Measurements from ENCODE around the gene RPL22L1.
"Not testable (repeated sequence)": the region's sequence is repeated elsewhere in the genome, so short reads cannot be mapped to it uniquely, and the experiment has no call there.

The RPL22L1 gene

GRCh38 chr3:170903123-170903522 lies 33.1 kb upstream of the RPL22L1 start:
- no peak for DNase-seq (ENCODE audit: insufficient read length)
- TF ChIP-seq POLR2A (IDR thresholded peaks at IDR 0.05; ENCODE audit: low read depth, low read length): no peak
- no peak for TF ChIP-seq POLR2AphosphoS5 (IDR thresholded peaks at IDR 0.05; ENCODE audit: low read depth, low read length)
- no peak for TF ChIP-seq TAF1 (IDR thresholded peaks at IDR 0.05; ENCODE audit: borderline replicate concordance, low read depth, low read length)

GRCh38 chr3:170899455-170899854 lies 29.5 kb upstream of the RPL22L1 start:
- FAIRE-seq (no peak), DNase-seq (ENCODE audit: insufficient read length) (no peak)
- no peak for TF ChIP-seq POLR2A (IDR thresholded peaks at IDR 0.05; ENCODE audit: low read depth, low read length)
- no peak for TF ChIP-seq TAF1 (IDR thresholded peaks at IDR 0.05; ENCODE audit: borderline replicate concordance, low read depth, low read length)
- TF ChIP-seq POLR2AphosphoS5 (IDR thresholded peaks at IDR 0.05; ENCODE audit: low read depth, low read length): no peak

More at GRCh38 chr3:170903123-170903522, 33.1 kb upstream of the RPL22L1 start:
- no peak for FAIRE-seq

GRCh38 chr3:170897978-170898377 lies 28.0 kb upstream of the RPL22L1 start:
- TF ChIP-seq POLR2AphosphoS5 (IDR thresholded peaks at IDR 0.05; ENCODE audit: low read depth, low read length) (no peak), POLR2A (IDR thresholded peaks at IDR 0.05; ENCODE audit: low read depth, low read length) (no peak), TAF1 (IDR thresholded peaks at IDR 0.05; ENCODE audit: borderline replicate concordance, low read depth, low read length) (no peak)
- FAIRE-seq (no peak), DNase-seq (ENCODE audit: insufficient read length) (no peak)

- not testable (repeated sequence) for FAIRE-seq; DNase-seq (ENCODE audit: insufficient read length)
These were observed 27.2 kb upstream of the RPL22L1 start for GRCh38 chr3:170897199-170897598.

GRCh38 chr3:170896781-170897180 lies 26.8 kb upstream of the RPL22L1 start:
- FAIRE-seq: no peak
- no peak for DNase-seq (ENCODE audit: insufficient read length)
- TF ChIP-seq POLR2AphosphoS5 (IDR thresholded peaks at IDR 0.05; ENCODE audit: low read depth, low read length): no peak

DNA sequence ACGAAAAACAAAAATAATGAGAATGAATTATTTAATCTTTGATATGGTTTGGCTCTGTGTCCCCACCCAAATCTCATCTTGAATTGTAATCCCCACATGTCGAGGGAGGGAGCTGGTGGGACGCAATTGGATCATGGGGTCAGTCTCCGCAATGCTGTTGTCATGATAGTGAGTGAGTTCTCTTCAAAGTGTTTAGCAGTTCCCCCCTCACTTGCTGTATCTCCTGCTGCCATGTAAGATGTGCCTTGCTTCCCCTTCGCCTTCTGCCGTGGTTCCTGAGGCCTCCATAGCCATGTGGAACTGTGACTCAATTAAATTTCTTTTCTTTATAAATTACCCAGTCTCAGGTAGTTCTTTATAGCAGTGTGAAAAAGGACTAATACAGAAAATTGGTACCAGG lies 26.3 kb upstream of the RPL22L1 start:
- not testable (repeated sequence) for FAIRE-seq; DNase-seq (ENCODE audit: insufficient read length)

DNA sequence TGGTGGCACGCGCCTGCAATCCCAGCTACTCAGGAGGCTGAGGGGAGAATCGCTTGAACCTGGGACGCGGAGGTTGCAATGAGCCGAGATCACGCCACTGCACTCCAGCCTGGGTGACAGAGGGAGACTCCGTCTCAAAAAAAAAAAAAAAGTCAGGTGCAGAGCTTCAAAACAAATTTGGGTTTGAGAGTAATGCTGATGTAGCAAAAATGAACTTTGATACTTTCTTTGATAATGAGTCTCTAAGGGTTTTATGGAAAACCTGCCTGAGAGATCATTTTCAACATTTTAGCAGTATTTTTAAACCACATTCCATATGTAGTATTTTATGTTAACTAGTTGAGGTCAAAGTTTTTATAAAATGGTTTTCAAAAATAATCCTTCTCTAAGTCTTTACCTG lies 23.9 kb upstream of the RPL22L1 start:
- TF ChIP-seq POLR2A (IDR thresholded peaks at IDR 0.05; ENCODE audit: low read depth, low read length) (no peak), TAF1 (IDR thresholded peaks at IDR 0.05; ENCODE audit: borderline replicate concordance, low read depth, low read length) (no peak), POLR2AphosphoS5 (IDR thresholded peaks at IDR 0.05; ENCODE audit: low read depth, low read length) (no peak)
- FAIRE-seq: no peak
- no peak for DNase-seq (ENCODE audit: insufficient read length)

DNA sequence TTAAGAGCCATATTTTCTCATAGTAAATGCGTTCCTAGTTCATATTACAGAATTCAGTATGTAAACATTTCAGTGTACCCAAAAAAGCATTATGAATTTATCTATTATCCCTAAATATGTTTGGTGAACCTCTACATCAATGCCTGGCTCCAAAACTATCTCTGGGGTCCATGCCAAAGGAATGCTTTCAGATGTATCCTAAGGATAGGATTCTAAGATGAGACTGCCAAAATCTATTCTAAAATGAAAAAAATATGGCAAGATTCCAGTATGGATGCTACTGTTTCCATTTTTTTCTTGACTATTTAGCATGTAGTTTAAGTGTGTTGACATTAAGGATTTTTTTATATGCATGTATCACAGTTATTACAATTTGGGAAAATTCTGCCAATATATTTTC lies 19.6 kb upstream of the RPL22L1 start:
- TF ChIP-seq TAF1 (IDR thresholded peaks at IDR 0.05; ENCODE audit: borderline replicate concordance, low read depth, low read length) (no peak), POLR2AphosphoS5 (IDR thresholded peaks at IDR 0.05; ENCODE audit: low read depth, low read length) (no peak), POLR2A (IDR thresholded peaks at IDR 0.05; ENCODE audit: low read depth, low read length) (no peak)
- FAIRE-seq: no peak
- DNase-seq (ENCODE audit: insufficient read length): no peak

- DNase-seq (ENCODE audit: insufficient read length) (no peak), FAIRE-seq (no peak)
- no peak for TF ChIP-seq POLR2AphosphoS5 (IDR thresholded peaks at IDR 0.05; ENCODE audit: low read depth, low read length)
- no peak for TF ChIP-seq TAF1 (IDR thresholded peaks at IDR 0.05; ENCODE audit: borderline replicate concordance, low read depth, low read length)
- no peak for TF ChIP-seq POLR2A (IDR thresholded peaks at IDR 0.05; ENCODE audit: low read depth, low read length)
These were observed 19.1 kb upstream of the RPL22L1 start for GRCh38 chr3:170889132-170889531.

GRCh38 chr3:170884109-170884930 lies 14.3 kb upstream of the RPL22L1 start:
- DNase-seq (ENCODE audit: insufficient read length): not testable (repeated sequence)

DNA sequence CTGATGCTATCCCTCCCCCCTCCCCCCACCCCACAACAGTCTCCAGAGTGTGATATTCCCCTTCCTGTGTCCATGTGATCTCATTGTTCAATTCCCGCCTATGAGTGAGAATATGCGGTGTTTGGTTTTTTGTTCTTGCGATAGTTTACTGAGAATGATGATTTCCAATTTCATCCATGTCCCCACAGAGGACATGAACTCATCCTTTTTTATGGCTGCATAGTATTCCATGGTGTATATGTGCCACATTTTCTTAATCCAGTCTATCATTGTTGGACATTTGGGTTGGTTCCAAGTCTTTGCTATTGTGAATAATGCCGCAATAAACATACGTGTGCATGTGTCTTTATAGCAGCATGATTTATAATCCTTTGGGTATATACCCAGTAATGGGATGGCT lies 8.7 kb upstream of the RPL22L1 start:
- not testable (repeated sequence) for FAIRE-seq; DNase-seq (ENCODE audit: insufficient read length)

More at GRCh38 chr3:170884109-170884930, 14.3 kb upstream of the RPL22L1 start:
- not testable (repeated sequence) for FAIRE-seq

GRCh38 chr3:170877311-170877710 lies 7.3 kb upstream of the RPL22L1 start:
- DNase-seq (ENCODE audit: insufficient read length); FAIRE-seq: not testable (repeated sequence)

DNA sequence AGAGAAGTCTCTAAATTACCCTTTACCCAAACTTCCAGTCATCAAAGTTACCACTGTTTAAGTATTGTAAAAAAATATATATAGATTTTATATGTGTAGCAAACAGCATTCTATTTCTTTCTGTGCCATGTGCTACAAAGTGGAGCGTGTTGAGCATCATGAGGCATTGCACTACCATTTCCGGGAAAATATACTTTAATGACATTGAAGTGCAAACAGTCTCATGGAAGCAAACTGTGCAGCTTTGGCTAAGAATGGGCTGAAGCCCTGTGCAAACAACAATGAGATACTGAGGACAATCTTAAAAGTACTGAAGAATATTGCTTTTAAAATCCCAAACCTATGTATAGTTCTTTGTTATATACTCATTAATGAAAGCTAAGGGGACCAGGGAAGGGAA lies 6.5 kb upstream of the RPL22L1 start:
- no peak for FAIRE-seq
- DNase-seq (ENCODE audit: insufficient read length): no peak
- TF ChIP-seq POLR2AphosphoS5 (IDR thresholded peaks at IDR 0.05; ENCODE audit: low read depth, low read length): no peak
- TF ChIP-seq POLR2A (IDR thresholded peaks at IDR 0.05; ENCODE audit: low read depth, low read length): no peak
- no peak for TF ChIP-seq TAF1 (IDR thresholded peaks at IDR 0.05; ENCODE audit: borderline replicate concordance, low read depth, low read length)

Measured in GM12892 (cell line).